BJ (cell line): ENCODE results near the gene NEK5. TPM values are rescaled to one million over a fixed set of nuclear protein-coding genes. Genes with fewer than 3 reads are reported as not detected.

Experiments
- CTCF ChIA-PET: fragments of 350-600 bp; formaldehyde crosslinking; extraction: SDS; loops from one replicate; lab custom pipeline; 2021; ENCODE audit warnings: antibody characterized with exemption, inconsistent platforms; lab: Yijun Ruan, JAX
- POLR2A ChIA-PET: fragments of 300-600 bp; sonication (Branson Sonifier 250); formaldehyde crosslinking; extraction: SDS; loops from one replicate; lab custom pipeline; 2021; ENCODE audit warnings: antibody characterized with exemption; lab: Charles Lee
- DNase-seq: peaks from one replicate; pipeline ENCODE4 v3.0.0-alpha.2; 2011; ENCODE audit warnings: low read depth
- H3K27me3 ChIP-seq: 2 replicates; pipeline ENCODE4 v1.6.0; 2011; ENCODE audit warnings: low read length; ENCODE audit not compliant: control insufficient read depth, insufficient read depth
- H3K36me3 ChIP-seq: 2 replicates; pipeline ENCODE4 v1.5.1; 2011; ENCODE audit warnings: low read length; ENCODE audit not compliant: control insufficient read depth, insufficient read depth
- H3K4me3 ChIP-seq: 2 replicates; pipeline ENCODE4 v1.5.1; 2011; ENCODE audit warnings: low read depth, mild to moderate bottlenecking, control low read depth, low read length
- CTCF ChIP-seq: IDR thresholded peaks from 2 replicates; pipeline ENCODE4 v1.5.1; 2011; ENCODE audit warnings: low read depth, mild to moderate bottlenecking, control low read depth, inconsistent platforms, low read length, moderate library complexity; ENCODE audit not compliant: insufficient read depth
- polyA plus RNA-seq: library from polyadenylated mRNA; depleted of rRNA; stranded (reverse); fragments of >200 nt; gene quantifications from 2 replicates; pipeline ENCODE4 v1.2.3, GENCODE V29; 2011

Gene NEK5
- polyA plus RNA-seq, 1 experiment: 0.04 TPM

DNA sequence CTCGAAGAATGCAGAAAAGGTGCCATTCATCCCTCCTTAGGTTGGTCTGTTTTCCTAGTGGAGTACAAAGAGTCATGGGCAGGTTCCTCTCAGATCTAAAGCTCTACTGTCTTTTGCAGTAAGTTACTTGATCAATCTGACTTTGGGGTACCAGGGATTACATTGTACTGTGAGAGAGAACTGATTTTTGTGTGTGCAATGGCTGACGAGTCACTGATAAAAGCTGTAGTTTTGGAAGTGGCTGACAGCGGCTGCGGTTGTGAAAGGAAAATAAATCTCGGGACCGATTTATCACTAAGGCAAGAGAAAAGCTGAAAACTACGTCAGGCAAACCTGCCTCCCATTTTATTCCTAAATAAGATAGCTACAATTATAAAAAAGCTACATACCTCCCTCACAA lies 77.5 kb downstream of the NEK5 start:
- no peak for TF ChIP-seq CTCF
- Histone ChIP-seq H3K36me3 (no peaks in the 10 kb centered on the region), H3K27me3 (no peaks in the 10 kb centered on the region), H3K4me3 (no peak overlapping the region)
- DNase-seq: no peak
- ChIA-PET POLR2A (no interaction called here), CTCF (no interaction called here)

DNA sequence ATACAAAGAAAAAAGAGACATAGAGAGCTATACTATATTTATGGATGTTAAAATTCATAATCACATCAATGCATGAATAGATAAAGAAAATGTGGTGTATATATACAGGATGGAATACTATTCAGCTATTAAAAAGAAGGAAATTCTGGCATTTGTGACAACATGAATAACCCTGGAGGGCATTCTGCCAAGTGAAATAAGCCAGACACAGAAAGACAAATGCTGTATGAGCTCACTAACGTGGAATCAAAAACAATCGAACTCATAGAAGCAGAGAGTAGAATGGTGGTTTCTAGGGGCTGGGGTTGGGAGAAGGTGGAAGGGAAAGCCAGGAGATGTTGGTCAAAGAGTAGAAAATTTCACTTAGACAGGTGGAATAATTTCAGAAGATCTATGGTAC lies 80.4 kb downstream of the NEK5 start:
- H3K4me3 ChIP-seq: no peak overlapping the region
- CTCF ChIA-PET: no interaction called here
- TF ChIP-seq CTCF: no peak

DNA sequence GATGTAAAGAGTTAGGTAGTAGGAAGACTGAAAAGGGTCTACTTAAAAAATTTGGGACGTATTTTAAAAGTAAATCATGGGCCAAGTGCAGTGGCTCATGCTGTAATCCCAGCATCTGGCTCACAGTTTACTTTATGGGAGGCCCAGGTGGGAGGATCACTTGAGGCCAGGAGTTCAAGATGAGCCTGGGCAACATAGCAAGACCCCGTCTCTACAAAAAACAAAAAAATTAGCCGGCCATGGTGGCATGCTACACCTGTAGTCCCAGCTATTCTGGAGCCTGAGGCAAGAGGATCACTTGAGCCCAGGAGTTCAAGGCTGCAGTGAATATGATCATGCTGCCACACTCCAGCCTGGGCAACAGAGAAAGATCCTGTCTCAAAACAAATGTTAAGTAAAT lies 81.4 kb downstream of the NEK5 start:
- no peaks in the 10 kb centered on the region for H3K27me3 ChIP-seq
- H3K4me3 ChIP-seq: no peak overlapping the region
- DNase-seq: no peak
- no peak for TF ChIP-seq CTCF
- ChIA-PET POLR2A (no interaction called here), CTCF (interaction anchor here (0.9 kb wide), 1 partner anchor 38 kb away, joined by 4 read pairs; no protein-coding TSS in a partner anchor)
- H3K36me3 ChIP-seq: no peaks in the 10 kb centered on the region

More for the DNA sequence above, 80.4 kb downstream of the NEK5 start:
- POLR2A ChIA-PET: no interaction called here
- Histone ChIP-seq H3K27me3 (no peaks in the 10 kb centered on the region), H3K36me3 (no peaks in the 10 kb centered on the region)
- DNase-seq: no peak

- Histone ChIP-seq H3K36me3 (no peaks in the 10 kb centered on the region), H3K4me3 (no peak overlapping the region), H3K27me3 (no peaks in the 10 kb centered on the region)
- ChIA-PET CTCF (no interaction called here), POLR2A (no interaction called here)
- TF ChIP-seq CTCF: no peak
- no peak for DNase-seq
These were observed 85.2 kb downstream of the NEK5 start for GRCh38 chr13:52043675-52044074.

DNA sequence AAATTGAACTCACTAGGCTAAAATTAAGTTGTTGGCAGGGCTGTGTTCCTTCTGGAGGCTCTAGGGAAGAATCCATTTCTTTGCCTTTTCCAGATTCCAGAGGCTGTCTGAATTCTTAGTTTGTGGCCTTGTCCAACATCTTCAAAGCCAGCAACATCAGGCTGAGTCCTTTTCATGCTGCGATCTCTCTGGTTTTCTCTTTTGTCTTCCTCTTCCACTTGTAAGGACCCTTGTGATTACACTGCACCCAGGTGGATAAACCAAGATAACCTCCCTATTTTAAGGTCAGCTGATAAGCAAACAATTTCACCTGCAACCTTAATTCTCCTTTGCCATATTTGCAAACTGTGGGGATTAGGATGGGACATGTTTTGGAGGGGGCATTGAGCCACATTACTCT lies 92.8 kb downstream of the NEK5 start:
- no peak for DNase-seq
- TF ChIP-seq CTCF: no peak
- CTCF ChIA-PET: no interaction called here
- no peaks in the 10 kb centered on the region for H3K36me3 ChIP-seq
- POLR2A ChIA-PET: no interaction called here
- H3K27me3 ChIP-seq: no peaks in the 10 kb centered on the region
- H3K4me3 ChIP-seq: no peak overlapping the region
